Measurements from ENCODE around the gene BACE1-AS. TPM values are rescaled to one million over a fixed set of nuclear protein-coding genes. Genes with fewer than 3 reads are reported as not detected.
"Not testable (repeated sequence)": the region's sequence is repeated elsewhere in the genome, so short reads cannot be mapped to it uniquely, and the experiment has no call there.

Gene BACE1-AS
- total RNA-seq (2014; rRNA removed; shearing (Covaris generic)) = 2.8 and 5.1 TPM in 2 replicates

DNA sequence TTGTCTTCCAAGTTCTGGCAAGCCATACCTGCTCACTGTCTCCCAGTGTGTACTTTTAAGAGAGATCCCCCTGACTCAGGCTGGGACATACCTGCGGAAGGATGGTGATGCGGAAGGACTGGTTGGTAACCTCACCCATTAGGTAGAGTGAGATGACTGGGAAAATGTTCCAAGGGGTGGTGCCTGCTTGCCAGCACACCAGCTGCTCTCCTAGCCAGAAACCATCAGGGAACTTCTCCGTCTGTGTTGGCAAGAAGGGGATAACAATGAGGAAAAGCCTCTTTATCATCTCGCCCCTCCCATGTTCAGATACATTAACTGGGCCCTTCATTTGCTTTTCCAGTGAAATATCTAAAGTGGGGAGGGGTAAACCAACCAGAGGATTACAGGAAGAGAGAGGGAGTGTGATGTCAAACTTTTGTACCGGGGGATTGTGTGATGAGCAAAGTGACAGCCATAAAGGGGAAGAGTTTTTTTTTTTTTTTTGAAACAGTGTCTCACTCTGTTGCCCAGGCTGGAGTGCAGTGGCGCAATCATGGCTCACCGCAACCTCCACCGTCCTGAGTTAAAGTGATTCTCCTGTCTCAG, at the start of gene BACE1-AS:
BACE1-AS (plus strand) TSS at position 538 of the 588 bp plus-strand sequence.
- DNase-seq (ENCODE audit: low spot score) = no peak

DNA sequence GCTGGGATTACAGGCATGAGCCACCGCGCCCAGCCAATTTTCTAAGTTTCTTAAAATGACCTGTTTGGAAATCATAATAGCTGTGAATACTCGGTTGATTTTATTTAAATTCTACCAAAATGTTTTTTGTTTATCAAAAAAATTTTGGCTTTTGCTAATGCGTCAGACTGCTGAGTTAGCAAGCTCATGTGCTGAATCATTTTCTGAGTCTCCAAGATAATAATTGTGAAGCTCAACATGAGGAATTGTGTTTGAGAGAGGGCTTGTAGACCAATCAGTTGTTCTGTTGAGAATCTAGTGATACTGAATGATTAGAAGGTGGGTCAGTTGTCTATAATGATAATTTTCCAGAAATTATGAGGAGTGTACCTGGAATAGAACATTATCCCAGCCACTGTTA, 42.8 kb upstream of the BACE1-AS start:
- DNase-seq (ENCODE audit: low spot score) = no peak

DNA sequence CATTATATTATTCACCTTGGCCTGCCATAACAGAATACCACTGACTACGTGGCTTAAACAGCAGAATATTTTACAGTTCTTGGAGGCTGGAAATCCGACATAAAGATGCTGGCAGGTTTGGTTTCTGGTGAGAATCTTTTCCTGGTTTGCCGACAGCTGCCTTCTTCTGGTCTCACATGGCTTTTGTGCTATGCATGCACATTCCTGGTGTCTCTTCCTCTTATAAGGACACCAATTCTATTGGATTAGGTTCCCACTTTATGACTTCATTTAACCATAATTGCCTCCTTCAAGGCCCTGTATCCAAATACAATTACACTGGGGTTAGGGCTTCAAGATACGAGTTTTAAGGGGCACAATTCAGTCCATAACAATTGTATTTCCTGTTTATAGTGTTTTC, 41.6 kb upstream of the BACE1-AS start:
- no peak for DNase-seq (ENCODE audit: low spot score)

DNA sequence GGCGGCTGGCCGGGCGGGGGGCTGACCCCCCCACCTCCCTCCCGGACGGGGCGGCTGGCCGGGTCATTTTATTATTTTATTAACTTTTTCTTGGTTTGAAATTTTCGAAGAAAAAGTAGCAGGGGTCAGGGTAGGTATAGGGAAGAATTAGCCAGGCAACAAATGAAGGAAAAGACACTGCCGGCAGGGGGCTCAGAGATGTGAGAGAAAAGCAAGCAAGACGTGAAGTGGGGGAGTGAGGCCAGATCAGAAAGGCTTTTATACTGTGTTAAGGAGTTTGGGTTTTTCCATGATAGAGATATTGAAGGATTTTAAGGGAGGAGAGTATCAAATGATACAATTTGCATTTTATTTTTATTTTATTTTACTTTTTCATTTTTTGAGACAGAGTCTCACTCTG, 39.6 kb upstream of the BACE1-AS start:
- no peak for DNase-seq (ENCODE audit: low spot score)

DNA sequence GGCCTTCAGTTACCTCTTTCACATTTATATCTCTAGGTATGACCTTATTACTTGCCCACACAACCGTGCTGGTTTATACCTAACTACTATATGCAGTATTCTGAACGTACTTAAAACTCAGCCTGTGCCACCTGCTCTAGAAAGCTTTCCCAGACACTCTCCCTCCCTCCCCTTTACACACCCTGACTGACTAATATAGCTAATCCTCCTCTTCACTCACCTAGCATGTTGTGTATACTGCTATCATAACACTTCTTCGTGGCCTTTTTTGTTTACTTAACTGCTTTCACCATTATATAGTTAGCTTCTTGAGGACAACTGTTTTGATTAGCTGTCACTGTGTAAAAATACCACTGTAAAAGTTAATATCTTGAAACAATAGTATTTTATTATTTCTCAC, 35.2 kb upstream of the BACE1-AS start:
- DNase-seq (ENCODE audit: low spot score) = no peak

DNA sequence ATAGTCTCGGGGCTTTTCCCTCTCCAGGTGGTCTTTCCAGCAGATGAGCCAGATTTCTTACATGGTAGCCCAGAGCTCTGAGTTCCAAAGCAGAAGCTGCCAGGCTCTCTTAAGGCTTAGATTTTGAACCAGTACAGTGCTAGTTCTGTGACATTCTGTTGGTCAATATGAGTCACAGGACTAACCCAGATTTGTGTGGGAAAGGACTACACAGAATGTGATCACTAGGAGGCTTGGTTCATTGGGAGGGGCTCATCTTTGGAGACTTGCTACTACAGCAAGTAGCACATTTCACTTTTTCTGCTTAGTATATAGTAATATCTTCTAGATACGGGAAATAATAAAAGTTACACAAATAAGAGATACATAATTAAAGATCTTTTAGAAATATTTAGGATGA, 34.6 kb upstream of the BACE1-AS start:
- no peak for DNase-seq (ENCODE audit: low spot score)

DNA sequence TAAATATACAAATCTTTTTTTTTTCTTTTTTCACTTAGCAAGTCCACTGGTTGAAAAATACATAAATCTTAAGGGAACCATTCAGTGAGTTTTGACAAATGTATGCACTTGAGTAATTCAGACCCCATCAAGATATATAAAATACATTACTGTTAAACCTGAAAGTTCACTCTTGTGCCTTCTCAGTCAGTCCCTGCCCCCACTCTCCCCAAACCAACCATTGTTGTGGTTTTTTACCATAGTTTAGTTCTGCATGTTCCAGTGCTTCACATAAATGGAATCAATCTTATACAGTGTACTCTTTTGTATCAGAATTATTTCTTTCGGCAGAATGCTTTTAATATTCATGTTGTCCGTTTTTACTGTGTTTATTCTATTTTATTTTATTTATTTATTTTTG, 32.6 kb upstream of the BACE1-AS start:
- DNase-seq (ENCODE audit: low spot score) = no peak

DNA sequence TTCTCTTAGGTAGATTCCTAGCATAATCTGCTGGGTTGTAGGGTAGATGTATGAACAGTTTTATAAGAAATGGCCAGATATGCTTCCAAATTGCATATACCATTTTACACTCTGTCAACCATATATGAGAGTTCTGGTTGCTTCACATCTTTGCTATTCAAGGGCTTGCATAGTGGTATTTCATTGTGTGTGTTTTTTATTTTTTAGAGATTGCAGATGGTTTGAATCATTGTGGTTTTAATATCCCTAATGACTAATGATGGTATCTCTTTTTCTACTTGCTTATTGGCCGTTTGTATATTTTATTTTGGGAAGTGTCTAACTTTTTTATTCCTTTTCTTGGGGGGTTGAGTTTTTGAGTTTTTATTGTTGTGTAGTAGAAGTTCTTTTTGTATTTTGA, 31.7 kb upstream of the BACE1-AS start:
- no peak for DNase-seq (ENCODE audit: low spot score)

DNA sequence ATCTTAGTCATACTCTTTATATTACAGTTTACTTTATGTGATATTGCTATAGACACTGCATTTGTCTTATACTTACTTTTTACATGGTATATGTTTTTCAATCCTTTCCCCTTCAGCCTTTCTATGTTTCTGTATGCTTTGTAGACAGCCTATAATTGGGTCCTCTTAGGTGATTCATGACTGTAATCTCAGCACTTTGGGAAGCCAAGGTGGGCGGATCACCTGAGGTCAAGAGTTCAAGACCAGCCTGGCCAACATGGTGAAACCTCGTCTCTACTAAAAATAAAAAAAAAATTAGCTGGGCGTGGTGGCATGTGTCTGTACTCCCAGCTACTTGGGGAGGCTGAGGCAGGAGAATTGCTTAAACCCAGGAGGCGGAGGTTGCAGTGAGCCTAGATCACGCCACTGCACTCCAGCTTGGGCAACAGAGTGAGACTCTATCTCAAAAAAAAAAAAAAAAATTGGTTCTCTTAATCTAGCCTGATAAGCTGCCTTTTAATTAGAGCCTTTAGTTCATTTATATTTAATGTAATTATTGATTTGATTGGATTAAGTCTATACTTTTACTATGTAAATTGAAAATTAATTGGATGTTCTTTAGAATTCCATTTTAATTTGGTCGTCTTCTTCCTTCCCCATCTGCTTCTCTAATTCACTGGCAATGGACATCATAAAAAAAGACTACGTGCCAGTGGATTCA, 26.4 kb upstream of the BACE1-AS start:
- not testable (repeated sequence) for DNase-seq (ENCODE audit: low spot score)

DNA sequence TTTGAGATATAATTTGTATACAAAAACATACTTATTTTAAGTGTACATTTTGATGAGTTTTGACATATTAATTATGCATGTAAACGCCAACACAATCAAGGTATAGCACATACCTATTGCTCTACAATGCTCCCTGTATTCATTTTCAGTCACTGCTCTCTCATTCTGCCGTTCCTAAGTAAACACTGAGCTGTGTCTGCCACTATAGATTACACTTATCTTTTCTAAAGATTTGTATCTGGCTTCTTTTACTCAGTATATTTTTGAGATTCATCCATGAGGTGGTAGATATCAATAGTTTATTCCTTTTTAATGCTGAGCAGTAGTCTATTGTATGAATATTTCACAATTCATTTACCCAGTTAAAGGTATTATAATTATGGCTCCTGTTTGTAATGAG, 25.4 kb upstream of the BACE1-AS start:
- no peak for DNase-seq (ENCODE audit: low spot score)

DNA sequence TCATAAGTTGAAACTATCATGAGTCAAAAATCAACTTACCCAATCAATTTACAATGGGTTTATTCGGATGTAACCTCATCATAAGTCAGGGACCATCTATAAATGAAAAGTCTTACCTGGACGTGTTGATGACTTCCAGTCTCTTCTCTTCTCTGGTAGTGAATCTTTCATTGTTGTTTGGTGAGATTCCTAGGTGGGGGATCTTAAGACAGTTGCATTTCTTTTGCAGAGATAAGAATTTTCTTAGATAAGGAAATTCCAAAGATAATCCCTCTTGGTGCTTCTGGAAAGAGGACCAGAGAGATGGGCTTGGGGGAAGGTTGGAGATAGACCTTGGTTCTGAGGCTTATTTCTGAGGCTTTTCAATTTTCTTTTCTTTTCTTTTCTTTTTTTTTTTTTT, 21.3 kb upstream of the BACE1-AS start:
- DNase-seq (ENCODE audit: low spot score) = no peak

DNA sequence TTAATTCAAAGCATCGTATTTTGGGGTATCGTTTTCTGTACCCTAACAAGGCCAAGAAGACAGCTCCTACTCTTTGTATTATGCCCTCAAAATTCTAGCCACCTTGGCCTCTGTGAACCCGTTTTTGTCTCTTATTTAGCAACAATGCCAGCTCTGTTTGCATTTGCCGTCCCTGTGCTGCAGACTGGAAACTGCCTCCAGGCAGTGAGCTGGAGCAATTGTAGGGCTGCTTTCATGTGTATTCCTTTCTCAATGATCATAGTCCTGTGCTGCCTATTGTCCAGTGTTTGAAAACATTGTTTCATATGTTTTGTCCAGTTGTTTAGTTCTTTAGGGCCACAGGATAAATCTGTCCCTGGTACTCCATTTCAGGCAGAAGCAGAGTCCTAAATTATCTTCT, 19.9 kb upstream of the BACE1-AS start:
- no peak for DNase-seq (ENCODE audit: low spot score)

DNA sequence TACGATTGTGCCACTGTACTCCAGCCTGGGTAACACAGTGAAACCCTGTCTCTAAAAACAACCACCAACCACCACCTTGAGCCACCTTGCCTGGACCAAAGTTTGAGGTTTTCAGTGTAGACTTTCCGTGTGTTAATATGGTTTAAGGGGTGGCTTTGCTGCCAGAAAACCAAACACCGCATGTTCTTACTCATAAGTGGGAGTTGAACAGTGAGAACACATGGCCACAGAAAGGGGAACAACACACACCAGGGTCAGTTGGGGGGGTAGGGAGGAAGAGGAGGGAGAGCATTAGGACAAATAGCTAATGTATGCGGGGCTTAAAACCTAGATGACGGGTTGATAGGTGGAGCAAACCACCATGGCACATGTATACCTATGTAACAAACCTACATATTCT, 19.0 kb upstream of the BACE1-AS start:
- not testable (repeated sequence) for DNase-seq (ENCODE audit: low spot score)

DNA sequence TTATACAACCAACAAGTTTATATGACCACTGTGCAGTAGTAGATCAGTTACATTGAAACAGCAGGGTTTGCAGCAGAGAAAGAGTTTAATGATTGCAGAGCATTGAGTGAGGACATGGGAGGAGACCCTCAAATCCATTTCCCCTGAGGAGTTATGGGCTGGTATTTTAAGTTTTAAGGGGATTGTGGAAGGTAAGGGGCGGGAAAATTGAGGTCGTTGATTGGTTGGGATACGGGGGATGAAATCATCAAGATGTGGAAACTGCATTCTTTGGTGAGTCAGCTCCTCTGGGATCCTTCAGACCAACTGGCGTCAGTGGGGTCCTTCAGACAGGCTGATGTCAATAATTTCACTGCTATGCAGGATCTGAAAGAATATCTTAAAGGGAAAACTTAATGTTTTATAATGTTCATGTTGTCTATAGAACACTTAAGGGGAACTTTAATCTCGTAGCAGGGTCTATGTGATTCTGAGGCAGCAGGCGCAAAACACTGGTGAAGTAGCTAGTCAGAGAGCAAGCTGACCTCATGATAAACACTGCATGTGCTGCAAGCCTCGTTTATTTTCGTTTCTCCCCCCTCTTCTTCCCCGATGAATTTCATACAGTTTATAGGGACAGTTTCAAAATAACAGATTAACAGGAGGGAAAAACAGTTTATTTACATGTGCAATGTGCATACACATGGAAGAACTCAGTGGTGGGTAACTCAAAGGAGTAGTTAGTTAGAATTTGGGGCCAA, 17.4 kb upstream of the BACE1-AS start:
- no peak for DNase-seq (ENCODE audit: low spot score)

DNA sequence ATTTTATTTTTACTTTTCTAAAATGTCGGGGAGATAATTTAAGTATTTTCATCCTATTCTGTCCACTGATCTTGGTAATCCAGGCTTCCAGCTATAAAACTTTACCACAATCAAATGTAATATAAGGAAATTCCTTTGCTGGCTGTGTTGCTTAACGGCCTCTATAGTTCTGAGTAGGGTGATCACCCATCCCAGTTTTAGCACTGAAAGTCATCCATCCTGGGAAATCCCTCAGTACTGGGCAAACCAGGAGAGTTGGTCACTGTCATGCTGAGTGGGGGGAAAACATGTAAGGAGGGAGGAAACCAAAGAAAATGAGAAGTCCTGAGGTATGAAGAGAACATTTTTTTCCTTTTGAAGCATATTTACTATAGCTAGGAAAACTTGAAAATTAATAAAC, 12.8 kb upstream of the BACE1-AS start:
- DNase-seq (ENCODE audit: low spot score) = no peak

DNA sequence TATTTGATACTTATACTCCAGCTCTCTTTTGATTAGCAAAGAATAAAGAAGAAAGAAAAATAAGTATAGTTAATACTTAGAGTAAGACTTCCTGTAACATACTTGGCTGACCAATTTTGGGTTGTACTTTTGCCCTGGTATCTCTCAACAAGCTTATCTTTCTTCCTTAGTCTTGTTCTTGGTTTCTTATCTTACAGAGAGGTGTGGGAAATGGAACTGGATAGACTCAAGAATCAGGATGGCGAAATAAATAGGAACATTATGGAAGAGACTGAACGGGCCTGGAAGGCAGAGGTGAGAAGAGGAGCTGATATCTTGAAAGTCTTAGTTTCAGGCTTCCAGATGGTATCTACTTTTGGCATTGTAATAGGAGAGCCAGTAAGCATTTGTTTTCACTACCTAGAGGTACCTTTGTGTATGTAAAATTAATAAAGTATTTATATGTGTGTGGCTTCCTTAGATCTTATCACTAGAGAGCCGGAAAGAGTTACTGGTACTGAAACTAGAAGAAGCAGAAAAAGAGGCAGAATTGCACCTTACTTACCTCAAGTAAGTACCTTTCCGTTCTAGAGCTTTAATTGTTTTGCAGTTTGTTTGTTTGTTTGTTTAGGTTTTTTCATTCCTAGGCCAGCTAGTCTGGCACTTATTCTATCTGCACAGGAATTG, 11.3 kb upstream of the BACE1-AS start:
- no peak for DNase-seq (ENCODE audit: low spot score)

DNA sequence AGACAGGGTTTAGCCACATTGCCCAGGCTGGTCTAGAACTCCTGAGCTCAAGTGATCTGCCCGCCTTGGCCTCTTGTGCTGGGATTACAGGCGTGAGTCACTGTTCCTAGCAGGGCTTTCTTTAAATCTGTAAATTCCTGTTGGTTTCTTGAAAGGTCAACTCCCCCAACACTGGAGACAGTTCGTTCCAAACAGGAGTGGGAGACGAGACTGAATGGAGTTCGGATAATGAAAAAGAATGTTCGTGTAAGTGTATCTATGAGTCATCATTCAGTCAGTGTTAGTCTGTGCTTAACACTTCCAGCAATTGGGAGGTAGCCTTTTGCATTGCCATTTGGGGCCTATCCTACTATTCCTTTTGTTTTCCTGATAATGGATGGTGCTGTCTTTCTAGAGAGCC, 10.0 kb upstream of the BACE1-AS start:
- no peak for DNase-seq (ENCODE audit: low spot score)

DNA sequence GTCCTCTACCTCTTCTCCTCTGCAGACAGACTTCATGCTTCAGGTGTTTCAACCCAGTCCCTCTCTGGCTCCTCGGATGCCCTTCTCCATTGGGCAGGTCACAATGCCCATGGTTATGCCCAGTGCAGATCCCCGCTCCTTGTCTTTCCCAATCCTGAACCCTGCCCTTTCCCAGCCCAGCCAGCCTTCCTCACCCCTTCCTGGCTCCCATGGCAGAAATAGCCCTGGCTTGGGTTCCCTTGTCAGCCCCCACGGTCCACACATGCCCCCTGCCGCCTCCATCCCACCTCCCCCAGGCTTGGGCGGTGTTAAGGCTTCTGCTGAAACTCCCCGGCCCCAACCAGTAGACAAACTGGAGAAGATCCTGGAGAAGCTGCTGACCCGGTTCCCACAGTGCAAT, 9.3 kb upstream of the BACE1-AS start:
- no peak for DNase-seq (ENCODE audit: low spot score)

DNA sequence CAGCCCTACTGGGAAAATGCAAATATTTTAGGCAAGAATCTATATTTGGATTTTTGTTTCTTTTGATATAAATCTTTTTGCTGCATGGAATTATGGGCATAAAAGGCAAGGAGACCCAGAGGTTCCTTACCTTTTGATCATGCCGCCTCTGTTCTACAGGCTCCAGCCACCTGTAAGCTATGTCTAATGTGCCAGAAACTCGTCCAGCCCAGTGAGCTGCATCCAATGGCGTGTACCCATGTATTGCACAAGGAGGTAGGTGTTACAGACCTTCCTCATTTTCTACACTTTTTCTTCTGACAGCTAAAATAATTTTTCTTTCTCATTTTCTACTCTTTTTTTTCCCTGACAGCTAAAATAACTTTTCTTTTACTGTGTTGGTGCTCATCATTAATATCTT, 8.2 kb upstream of the BACE1-AS start:
- DNase-seq (ENCODE audit: low spot score) = no peak

DNA sequence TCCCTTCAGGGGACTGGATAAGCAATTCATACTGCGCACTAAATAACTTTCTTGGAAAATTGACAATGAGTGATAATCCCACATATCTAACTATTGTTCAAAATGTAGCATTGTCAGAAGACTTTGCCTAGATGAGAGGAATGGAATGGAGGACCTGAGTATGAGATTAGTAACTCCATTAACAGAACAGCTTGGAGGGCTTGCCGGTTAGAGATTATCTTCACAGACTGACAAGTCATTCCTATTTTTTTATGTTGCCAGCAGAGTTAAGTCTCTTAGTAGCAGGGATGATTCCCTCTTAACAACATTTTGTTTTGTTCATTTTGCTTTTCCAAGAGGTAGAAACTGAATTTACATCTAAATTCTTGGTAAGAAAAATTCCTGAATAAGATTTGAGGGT, 7.1 kb upstream of the BACE1-AS start:
- no peak for DNase-seq (ENCODE audit: low spot score)

DNA sequence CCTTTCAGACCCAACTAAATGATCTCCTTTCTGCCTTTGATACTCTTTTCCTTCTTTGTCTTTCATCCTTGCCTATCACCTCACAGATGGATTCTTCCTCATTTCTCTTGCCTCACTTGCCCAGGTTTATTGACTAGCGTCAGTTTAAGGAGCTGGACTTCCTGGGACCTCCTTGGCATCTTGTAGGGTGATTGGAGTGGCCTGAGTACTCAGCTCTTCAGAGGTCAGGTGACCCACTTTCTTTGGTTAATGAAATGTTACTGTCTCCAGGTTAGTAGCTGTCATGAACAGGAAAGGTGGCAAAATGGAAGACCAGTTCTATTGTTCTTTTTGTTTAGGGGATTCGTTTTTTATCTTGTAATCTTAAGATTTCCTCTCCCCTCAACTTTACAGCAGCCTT, 4.6 kb upstream of the BACE1-AS start:
- no peak for DNase-seq (ENCODE audit: low spot score)

DNA sequence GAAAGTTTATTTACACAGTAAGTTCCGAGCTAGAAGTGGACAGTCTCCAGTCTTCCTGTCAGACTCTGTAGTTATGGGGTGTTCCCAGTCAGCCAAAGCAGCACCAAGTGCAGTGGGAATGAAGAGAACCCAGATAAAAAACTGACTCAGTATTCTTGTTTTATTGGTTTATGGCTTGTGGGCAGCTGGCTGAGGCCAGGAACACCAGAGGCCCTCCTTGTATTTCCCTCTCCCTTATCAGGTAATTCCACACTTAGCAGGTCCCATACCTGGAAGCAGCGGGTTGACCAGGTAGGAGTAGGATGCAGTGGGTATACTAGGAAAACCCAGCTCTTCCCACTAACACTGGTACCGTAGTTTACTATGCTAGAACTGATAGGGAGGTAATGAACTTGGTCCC, 3.5 kb upstream of the BACE1-AS start:
- DNase-seq (ENCODE audit: low spot score) = no peak

Data from HT-29 (cell line).